Neural cell (in vitro differentiated cells): ENCODE measurements around the gene COMP. TPM values are rescaled to one million over a fixed set of nuclear protein-coding genes. Genes with fewer than 3 reads are reported as not detected.

Experiments used
- H2AFZ ChIP-seq: fragments of 200-600, 300-800 bp; sonication (generic), shearing (Covaris generic); 2 replicates; pipeline ENCODE4 v1.6.0; 2014; ENCODE audit warnings: low read depth, mild to moderate bottlenecking, antibody characterized with exemption, low read length, moderate library complexity
- H3F3A ChIP-seq: fragments of 200-600 bp; shearing (Covaris generic); 2 replicates; pipeline ENCODE4 v1.6.1; 2016; ENCODE audit warnings: mild to moderate bottlenecking, moderate library complexity, mixed read lengths, antibody characterized with exemption, low read length; ENCODE audit not compliant: insufficient read depth, poor library complexity, severe bottlenecking
- H3K27ac ChIP-seq: fragments of 200-600, 300-800 bp; sonication (generic), shearing (Covaris generic); 2 replicates; pipeline ENCODE4 v1.5.1; 2014; ENCODE audit warnings: mild to moderate bottlenecking, low read length, moderate library complexity
- H3K27me3 ChIP-seq: fragments of 300-800, 200-600 bp; sonication (generic), shearing (Covaris generic); 2 replicates; pipeline ENCODE4 v1.6.0; 2014; ENCODE audit warnings: mild to moderate bottlenecking, low read depth, low read length, moderate library complexity; ENCODE audit not compliant: insufficient read depth
- H3K36me3 ChIP-seq: fragments of 300-800, 200-600 bp; sonication (generic), shearing (Covaris generic); 2 replicates; pipeline ENCODE4 v1.5.1; 2014; ENCODE audit warnings: mild to moderate bottlenecking, antibody characterized with exemption, low read length, moderate library complexity; ENCODE audit not compliant: insufficient read depth
- H3K4me2 ChIP-seq: fragments of 300-800, 200-600 bp; sonication (generic), shearing (Covaris generic); 2 replicates; pipeline ENCODE4 v1.6.0; 2014; ENCODE audit warnings: mild to moderate bottlenecking, low read length
- H3K4me3 ChIP-seq: fragments of 300-800, 200-600 bp; sonication (generic), shearing (Covaris generic); 2 replicates; pipeline ENCODE4 v1.5.1; 2014; ENCODE audit warnings: mild to moderate bottlenecking, low read length, moderate library complexity
- H3K79me2 ChIP-seq: fragments of 200-600 bp; shearing (Covaris generic); replicated peaks from 2 replicates; pipeline ENCODE4 v1.6.0; 2014; ENCODE audit warnings: mild to moderate bottlenecking, low read length, moderate library complexity; ENCODE audit not compliant: insufficient read depth
- H3K9ac ChIP-seq: fragments of 300-800, 200-600 bp; sonication (generic), shearing (Covaris generic); 2 replicates; pipeline ENCODE4 v1.6.1; 2016; ENCODE audit warnings: mild to moderate bottlenecking, low read length, mixed read lengths
- H3K9me2 ChIP-seq: fragments of 200-600 bp; shearing (Covaris generic); 2 replicates; pipeline ENCODE4 v1.6.1; 2016; ENCODE audit warnings: mild to moderate bottlenecking, low read length, mixed read lengths; ENCODE audit not compliant: insufficient read depth
- H3K9me3 ChIP-seq: fragments of 200-600, 300-800 bp; sonication (generic), shearing (Covaris generic); 2 replicates; pipeline ENCODE4 v1.6.1; 2016; ENCODE audit warnings: mild to moderate bottlenecking, mixed run types, low read length, moderate library complexity, mixed read lengths
- H4K20me1 ChIP-seq: fragments of 200-600 bp; shearing (Covaris generic); 2 replicates; pipeline ENCODE4 v1.6.1; 2016; ENCODE audit warnings: mild to moderate bottlenecking, mixed run types; ENCODE audit not compliant: insufficient read depth
- CTCF ChIP-seq: fragments of 450-650 bp; IDR thresholded peaks from 2 replicates; pipeline ENCODE4 v1.5.1; 2014; ENCODE audit warnings: antibody characterized with exemption, mild to moderate bottlenecking, moderate library complexity; ENCODE audit not compliant: poor library complexity, severe bottlenecking
- EP300 ChIP-seq: fragments of 450-650 bp; conservative IDR thresholded peaks from 2 replicates; pipeline ENCODE4 v1.6.1; 2014; ENCODE audit warnings: antibody characterized with exemption, mild to moderate bottlenecking, moderate library complexity; ENCODE audit not compliant: poor library complexity, severe bottlenecking
- EZH2 ChIP-seq: fragments of 200-600, 300-800 bp; shearing (Covaris generic), sonication (generic); IDR thresholded peaks from 2 replicates; pipeline ENCODE4 v1.6.1; 2014; ENCODE audit warnings: antibody characterized with exemption, low read length, borderline replicate concordance, mild to moderate bottlenecking; ENCODE audit not compliant: insufficient read depth, poor library complexity, severe bottlenecking
- MXI1 ChIP-seq: fragments of 450-650 bp; conservative IDR thresholded peaks from 2 replicates; pipeline ENCODE4 v1.6.1; 2014; ENCODE audit warnings: antibody characterized with exemption, mild to moderate bottlenecking; ENCODE audit not compliant: poor library complexity, severe bottlenecking
- POLR2AphosphoS5 ChIP-seq: IDR thresholded peaks from 2 replicates; pipeline ENCODE4 v1.6.1; 2012
- RAD21 ChIP-seq: fragments of 450-650 bp; conservative IDR thresholded peaks from 2 replicates; pipeline ENCODE4 v1.6.1; 2014; ENCODE audit warnings: antibody characterized with exemption, mild to moderate bottlenecking, moderate library complexity
- REST ChIP-seq: IDR thresholded peaks from 2 replicates; pipeline ENCODE4 v1.6.1; 2012; ENCODE audit warnings: borderline replicate concordance
- SMC3 ChIP-seq: fragments of 450-650 bp; conservative IDR thresholded peaks from 2 replicates; pipeline ENCODE4 v1.6.1; 2014; ENCODE audit warnings: antibody characterized with exemption, mild to moderate bottlenecking, moderate library complexity; ENCODE audit not compliant: poor library complexity
- TAF1 ChIP-seq: IDR thresholded peaks from 2 replicates; pipeline ENCODE4 v1.6.1; 2012; ENCODE audit warnings: low read depth
- polyA plus RNA-seq: library from polyadenylated mRNA; depleted of rRNA; stranded (reverse); fragments of >200 nt; gene quantifications from 2 replicates; pipeline ENCODE4 v1.2.3, GENCODE V29; 2014

Gene COMP
- polyA plus RNA-seq, 1 donor from 2014 or later, result not detected

- Histone ChIP-seq H3K36me3 (no peaks in the 10 kb centered on the region), H3K9me2 (no peaks in the 10 kb centered on the region), H3F3A (no peaks in the 10 kb centered on the region), H3K9me3 (no peaks in the 10 kb centered on the region), H3K27me3 (no peaks in the 10 kb centered on the region), H3K79me2 (no peaks in the 10 kb centered on the region), H3K27ac (no peak overlapping the region), H3K4me2 (no peak overlapping the region), H4K20me1 (no peaks in the 10 kb centered on the region), H2AFZ (no peak overlapping the region), H3K9ac (no peak overlapping the region), H3K4me3 (no peak overlapping the region)
- TF ChIP-seq POLR2AphosphoS5 (no peak), EZH2 (no peak), MXI1 (no peak), REST (no peak), CTCF (no peak), TAF1 (no peak), EP300 (no peak), RAD21 (no peak), SMC3 (no peak)
These were observed 45.2 kb downstream of the COMP start for GRCh38 chr19:18745931-18746330.

- no peak overlapping the region for H3K9ac ChIP-seq
- H3K9me3 ChIP-seq, result no peaks in the 10 kb centered on the region
These were observed 45.9 kb downstream of the COMP start for GRCh38 chr19:18745012-18745735.

More at GRCh38 chr19:18745012-18745735, 45.9 kb downstream of the COMP start:
- H3F3A ChIP-seq, result no peaks in the 10 kb centered on the region
- no peak overlapping the region for H2AFZ ChIP-seq
- H3K4me3 ChIP-seq, result no peak overlapping the region
- no peaks in the 10 kb centered on the region for H3K36me3 ChIP-seq
- no peak overlapping the region for H3K4me2 ChIP-seq
- no peaks in the 10 kb centered on the region for H3K9me2 ChIP-seq
- no peak overlapping the region for H3K27ac ChIP-seq
- TF ChIP-seq SMC3, result no peak
- no peak for TF ChIP-seq EZH2
- TF ChIP-seq POLR2AphosphoS5, result no peak
- no peak for TF ChIP-seq REST
- TF ChIP-seq RAD21, result no peak
- TF ChIP-seq TAF1, result no peak
- TF ChIP-seq MXI1, result no peak
- no peak for TF ChIP-seq CTCF
- no peak for TF ChIP-seq EP300
- no peaks in the 10 kb centered on the region for H4K20me1 ChIP-seq
- H3K79me2 ChIP-seq, result no peaks in the 10 kb centered on the region
- H3K27me3 ChIP-seq, result no peaks in the 10 kb centered on the region
